ENCODE data around the gene WDR93. TPM values are rescaled to one million over a fixed set of nuclear protein-coding genes. Genes with fewer than 3 reads are reported as not detected.

Gene WDR93
- total RNA-seq, 1 donor from 2014 or later, result not detected

DNA sequence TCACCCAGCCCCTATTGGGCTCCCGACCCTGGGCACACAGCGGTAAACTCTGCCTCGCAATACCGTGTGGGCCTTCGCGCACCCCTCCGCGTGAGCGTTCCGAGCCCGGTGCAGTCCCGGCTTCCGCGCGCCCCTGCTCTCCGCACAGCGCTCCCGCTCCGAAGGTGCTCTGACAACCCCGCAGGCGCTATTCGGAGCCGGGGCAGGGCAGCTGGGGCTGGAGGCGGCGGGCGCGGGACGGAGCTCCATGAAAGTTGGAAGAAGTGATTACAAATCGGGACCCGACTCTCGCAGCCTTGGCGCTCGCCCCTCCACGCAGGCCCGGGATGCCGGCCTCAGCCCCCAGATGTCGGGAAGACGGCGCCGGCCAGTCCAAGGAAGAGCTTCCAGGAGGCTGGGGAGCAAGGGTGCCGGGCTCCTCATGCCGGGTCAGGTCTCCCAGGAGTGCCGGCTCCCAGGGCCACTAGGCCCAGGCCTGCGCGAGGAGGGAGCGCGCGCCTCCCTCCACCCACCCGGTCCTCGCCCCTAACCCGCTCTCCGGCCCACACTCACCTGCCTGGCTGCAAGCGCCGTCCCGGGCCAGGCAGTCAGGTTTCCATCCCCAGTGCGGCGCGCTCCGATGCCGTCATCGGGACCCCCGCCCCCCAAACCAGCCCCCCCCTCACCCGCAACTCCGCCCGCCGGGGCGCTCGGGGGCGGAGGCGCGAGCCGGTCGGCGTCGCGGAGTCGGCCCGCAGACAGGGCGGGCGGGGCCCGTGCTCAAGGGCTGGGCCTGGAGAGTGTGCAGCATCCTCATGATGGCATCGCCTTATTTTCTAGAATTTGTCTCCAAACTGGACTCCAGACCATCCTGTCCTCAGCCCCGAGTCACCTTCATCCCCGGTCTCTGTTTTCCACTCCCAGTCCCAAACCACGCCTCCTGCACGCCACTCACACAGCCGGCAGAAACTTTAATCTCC lies 35.5 kb upstream of the WDR93 start, which contains the start of gene KIF7:
Gene KIF7, minus strand, starts transcription at position 621 of the 959 bp plus-strand sequence. CDS start 2,537 bp downstream, outside the sequence.
- Mint-ChIP-seq H3K36me3 (ENCODE audit: unreplicated experiment) (peaks cover 4% of the 10 kb centered on the region), H3K27ac (ENCODE audit: unreplicated experiment) (peak within 1 kb of the TSS; percentile 8), H3K4me1 (ENCODE audit: low read depth, unreplicated experiment) (peaks cover 5% of the 10 kb centered on the region), H3K27me3 (ENCODE audit: unreplicated experiment) (peaks cover 9% of the 10 kb centered on the region), H3K4me3 (ENCODE audit: unreplicated experiment) (peak within 1 kb of the TSS; percentile 93), H3K9me3 (ENCODE audit: unreplicated experiment) (peaks cover 10% of the 10 kb centered on the region)
- DNase-seq, result peak; percentile 63
- TF ChIP-seq, protein P1, sequence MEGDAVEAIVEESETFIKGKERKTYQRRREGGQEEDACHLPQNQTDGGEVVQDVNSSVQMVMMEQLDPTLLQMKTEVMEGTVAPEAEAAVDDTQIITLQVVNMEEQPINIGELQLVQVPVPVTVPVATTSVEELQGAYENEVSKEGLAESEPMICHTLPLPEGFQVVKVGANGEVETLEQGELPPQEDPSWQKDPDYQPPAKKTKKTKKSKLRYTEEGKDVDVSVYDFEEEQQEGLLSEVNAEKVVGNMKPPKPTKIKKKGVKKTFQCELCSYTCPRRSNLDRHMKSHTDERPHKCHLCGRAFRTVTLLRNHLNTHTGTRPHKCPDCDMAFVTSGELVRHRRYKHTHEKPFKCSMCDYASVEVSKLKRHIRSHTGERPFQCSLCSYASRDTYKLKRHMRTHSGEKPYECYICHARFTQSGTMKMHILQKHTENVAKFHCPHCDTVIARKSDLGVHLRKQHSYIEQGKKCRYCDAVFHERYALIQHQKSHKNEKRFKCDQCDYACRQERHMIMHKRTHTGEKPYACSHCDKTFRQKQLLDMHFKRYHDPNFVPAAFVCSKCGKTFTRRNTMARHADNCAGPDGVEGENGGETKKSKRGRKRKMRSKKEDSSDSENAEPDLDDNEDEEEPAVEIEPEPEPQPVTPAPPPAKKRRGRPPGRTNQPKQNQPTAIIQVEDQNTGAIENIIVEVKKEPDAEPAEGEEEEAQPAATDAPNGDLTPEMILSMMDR (IDR thresholded peaks at IDR 0.05; ENCODE audit: partially characterized antibody, unreplicated experiment), result no peak

DNA sequence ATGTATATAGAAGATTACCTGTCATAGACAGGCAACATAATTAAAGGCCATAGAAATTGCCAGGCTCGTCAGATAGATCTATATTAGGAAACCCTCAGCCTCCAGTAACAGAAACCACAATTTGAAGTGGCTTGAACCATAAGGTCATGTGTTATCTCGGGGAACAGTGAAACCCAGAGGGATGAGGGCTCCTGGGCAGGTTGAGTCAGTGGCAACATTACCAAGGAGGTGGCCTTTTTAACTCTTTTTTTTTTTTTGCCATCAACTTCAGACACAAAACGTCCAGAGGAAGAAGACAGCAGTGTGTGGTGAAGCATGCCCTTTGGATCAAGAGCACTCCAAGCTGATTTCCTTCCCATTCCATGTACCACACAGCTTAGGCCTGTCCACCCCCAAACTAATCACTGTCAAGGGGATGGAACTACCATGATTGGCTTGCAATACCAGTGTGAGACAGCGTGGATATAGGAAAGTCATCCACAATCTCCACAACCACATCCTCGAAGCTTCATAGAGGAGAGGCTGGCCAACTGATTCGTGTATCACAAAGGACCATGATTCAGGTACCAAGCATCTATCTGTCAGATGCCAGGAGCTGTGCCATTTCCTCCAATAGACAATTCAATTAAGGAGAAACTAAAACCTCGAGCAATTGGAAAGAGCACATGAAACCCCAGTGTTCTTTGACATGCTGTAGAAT lies 34.3 kb upstream of the WDR93 start:
- TF ChIP-seq, protein P1 (IDR thresholded peaks at IDR 0.05; ENCODE audit: partially characterized antibody, unreplicated experiment), result no peak
- H3K36me3 Mint-ChIP-seq (ENCODE audit: unreplicated experiment), result peaks cover 4% of the 10 kb centered on the region
- DNase-seq, result no peak
- peaks cover 5% of the 10 kb centered on the region for H3K4me1 Mint-ChIP-seq (ENCODE audit: low read depth, unreplicated experiment)
- H3K27me3 Mint-ChIP-seq (ENCODE audit: unreplicated experiment), result peaks cover 9% of the 10 kb centered on the region
- H3K27ac Mint-ChIP-seq (ENCODE audit: unreplicated experiment), result no peak overlapping the region
- peak overlapping the region; percentile 93 for H3K4me3 Mint-ChIP-seq (ENCODE audit: unreplicated experiment)
- peaks cover 10% of the 10 kb centered on the region for H3K9me3 Mint-ChIP-seq (ENCODE audit: unreplicated experiment)

DNA sequence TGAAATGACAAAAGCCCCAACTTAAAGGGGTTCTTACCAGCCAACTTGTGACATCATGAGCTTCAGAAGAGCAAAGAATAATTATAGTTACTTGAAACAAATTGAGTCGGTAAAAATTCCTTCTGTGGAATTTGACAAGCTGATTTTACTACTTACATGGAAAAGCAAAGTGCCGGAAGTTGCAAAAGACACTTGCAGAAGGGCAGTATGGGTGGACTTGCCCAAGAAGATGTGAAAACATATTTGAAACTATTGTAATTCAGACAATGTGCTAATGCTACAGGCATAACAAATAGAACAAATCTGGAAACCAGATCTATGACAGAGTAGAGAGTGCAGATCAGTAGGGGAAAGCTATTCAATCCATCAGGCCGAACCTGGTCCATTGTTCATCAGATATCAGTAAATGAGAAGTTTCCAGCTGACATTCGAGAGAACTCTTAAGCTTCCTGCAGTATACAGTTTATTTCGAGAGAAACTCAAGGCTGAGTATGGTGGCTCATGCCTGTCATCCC lies 32.9 kb upstream of the WDR93 start:
- peaks cover 9% of the 10 kb centered on the region for H3K27me3 Mint-ChIP-seq (ENCODE audit: unreplicated experiment)
- H3K36me3 Mint-ChIP-seq (ENCODE audit: unreplicated experiment), result peaks cover 4% of the 10 kb centered on the region
- TF ChIP-seq, protein P1 (IDR thresholded peaks at IDR 0.05; ENCODE audit: partially characterized antibody, unreplicated experiment), result no peak
- H3K4me1 Mint-ChIP-seq (ENCODE audit: low read depth, unreplicated experiment), result peaks cover 5% of the 10 kb centered on the region
- H3K4me3 Mint-ChIP-seq (ENCODE audit: unreplicated experiment), result no peak overlapping the region
- no peak overlapping the region for H3K27ac Mint-ChIP-seq (ENCODE audit: unreplicated experiment)
- H3K9me3 Mint-ChIP-seq (ENCODE audit: unreplicated experiment), result peaks cover 10% of the 10 kb centered on the region
- DNase-seq, result no peak

DNA sequence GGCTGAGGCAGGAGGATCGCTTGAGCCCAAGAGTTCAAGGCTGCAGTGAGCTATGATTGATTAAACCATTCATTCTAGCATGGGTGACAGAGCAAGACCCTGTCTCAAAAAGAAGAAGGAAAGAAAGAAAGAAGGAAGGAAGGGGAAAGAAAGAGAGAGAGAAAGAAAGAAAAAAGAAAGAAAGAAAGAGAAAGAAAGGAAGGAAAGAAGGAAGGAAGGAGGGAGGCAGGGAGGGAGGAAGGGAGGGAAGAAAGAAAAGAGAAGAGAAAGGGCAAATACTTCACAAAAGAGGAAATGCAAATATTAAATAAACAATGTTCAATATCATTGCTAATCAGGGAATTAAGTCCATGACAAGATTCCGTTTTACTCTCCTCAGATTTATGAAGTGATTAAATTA lies 31.3 kb upstream of the WDR93 start:
- TF ChIP-seq, protein P1 (IDR thresholded peaks at IDR 0.05; ENCODE audit: partially characterized antibody, unreplicated experiment), result no peak
- Mint-ChIP-seq H3K4me3 (ENCODE audit: unreplicated experiment) (no peak overlapping the region), H3K27me3 (ENCODE audit: unreplicated experiment) (peaks cover 7% of the 10 kb centered on the region), H3K36me3 (ENCODE audit: unreplicated experiment) (peaks cover 4% of the 10 kb centered on the region), H3K9me3 (ENCODE audit: unreplicated experiment) (peaks cover 5% of the 10 kb centered on the region), H3K4me1 (ENCODE audit: low read depth, unreplicated experiment) (peaks cover 5% of the 10 kb centered on the region), H3K27ac (ENCODE audit: unreplicated experiment) (no peak overlapping the region)
- no peak for DNase-seq

All from glutamatergic neuron (in vitro differentiated cells).